ENCODE data around the gene FHAD1. TPM values are rescaled to one million over a fixed set of nuclear protein-coding genes. Genes with fewer than 3 reads are reported as not detected.

The FHAD1 gene
- total RNA-seq, 6 experiments from 2014 or later: 0.06 to 0.53 (median 0.12) TPM; not detected in 3

DNA sequence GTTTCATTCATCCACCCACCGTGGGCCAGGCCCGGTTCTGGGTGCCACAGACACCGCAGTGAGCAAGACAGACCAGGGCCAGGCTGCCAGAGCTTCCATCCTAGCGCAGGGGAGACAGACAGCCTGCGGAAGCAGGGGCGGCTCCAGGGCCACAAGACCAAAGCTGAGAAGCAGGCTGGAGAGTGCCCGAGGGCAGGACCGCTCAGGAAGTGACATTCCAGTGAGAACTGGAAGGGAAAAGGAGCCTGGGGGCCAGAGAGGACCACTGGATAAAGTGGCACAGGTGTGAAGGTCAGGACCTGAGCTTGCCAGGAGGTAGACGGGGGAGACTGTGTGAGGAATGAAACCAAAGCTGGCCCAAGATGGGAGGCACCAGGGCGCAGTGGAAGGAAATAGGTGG lies 103.1 kb downstream of the FHAD1 start:
- no peak overlapping the region for H3K27ac ChIP-seq

DNA sequence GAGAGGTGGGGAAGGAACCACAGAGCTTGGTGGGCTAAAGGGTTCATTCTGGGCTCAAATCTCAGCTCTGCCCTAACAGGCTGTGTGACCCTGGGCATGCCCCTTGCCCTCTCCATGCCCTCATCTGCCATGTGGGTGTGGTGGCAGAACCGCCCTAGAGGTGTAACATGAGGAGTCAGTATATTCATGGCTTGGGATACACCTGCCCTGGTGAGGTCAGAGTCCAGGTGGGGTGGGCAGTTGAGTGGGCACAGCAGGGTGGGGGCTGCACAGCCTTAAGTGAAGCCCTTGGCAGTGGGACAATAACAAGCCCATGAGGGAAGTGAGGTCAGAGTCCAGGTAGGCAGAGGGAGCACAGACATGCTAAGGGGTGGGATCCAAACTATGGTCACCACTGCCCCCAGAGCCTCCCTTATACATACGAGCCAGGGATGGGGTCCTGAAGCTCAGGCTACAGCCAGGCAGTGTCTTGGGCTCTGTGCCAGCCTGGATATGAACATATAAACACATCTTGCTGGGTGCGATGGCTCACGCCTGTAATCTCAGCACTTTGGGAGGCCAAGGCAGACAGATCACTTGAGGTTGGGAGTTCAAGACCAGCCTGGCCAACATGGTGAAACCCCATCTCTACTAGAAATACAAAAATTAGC lies 103.7 kb downstream of the FHAD1 start:
- ATAC-seq (no peak), DNase-seq (no peak)
- WGBS (ENCODE audit: insufficient coverage, low coverage, low lambda C conversion rate, missing lambda C conversion rate): 83% methylated on average over 1 of the region's 4 CpGs
- no peaks in the 10 kb centered on the region for H3K9me3 ChIP-seq
- no peaks in the 10 kb centered on the region for H3K27me3 ChIP-seq
- H3K36me3 ChIP-seq: no peaks in the 10 kb centered on the region
- H3K4me1 ChIP-seq: no peaks in the 10 kb centered on the region
- TF ChIP-seq CTCF (IDR thresholded peaks at IDR 0.05) (no peak), POLR2A (IDR thresholded peaks at IDR 0.05) (no peak)
- H3K4me3 ChIP-seq: no peak overlapping the region
- H3K27ac ChIP-seq: no peak overlapping the region
- intact Hi-C loops (cut with DNase I): no loop called here

More for the DNA sequence above, 103.1 kb downstream of the FHAD1 start:
- no peak for TF ChIP-seq POLR2A (IDR thresholded peaks at IDR 0.05)
- no peak for TF ChIP-seq CTCF (IDR thresholded peaks at IDR 0.05)
- ATAC-seq: no peak
- WGBS (ENCODE audit: insufficient coverage, low coverage, low lambda C conversion rate, missing lambda C conversion rate): 89% methylated on average over 10 of the region's 10 CpGs
- Histone ChIP-seq H3K4me3 (no peak overlapping the region), H3K9me3 (no peaks in the 10 kb centered on the region), H3K36me3 (no peaks in the 10 kb centered on the region), H3K27me3 (no peaks in the 10 kb centered on the region), H3K4me1 (no peaks in the 10 kb centered on the region)
- no peak for DNase-seq
- intact Hi-C loops (cut with DNase I): no loop called here

- DNase-seq (peak in 1 of 3 donors; percentile 2), ATAC-seq (no peak)
- 75% methylated on average over 4 of the region's 4 CpGs for WGBS (ENCODE audit: insufficient coverage, low coverage, low lambda C conversion rate, missing lambda C conversion rate)
- intact Hi-C loops (cut with DNase I): no loop called here
- Histone ChIP-seq H3K27ac (no peak overlapping the region), H3K9me3 (no peaks in the 10 kb centered on the region), H3K36me3 (no peaks in the 10 kb centered on the region), H3K27me3 (no peaks in the 10 kb centered on the region), H3K4me3 (no peak overlapping the region), H3K4me1 (no peaks in the 10 kb centered on the region)
- TF ChIP-seq POLR2A (IDR thresholded peaks at IDR 0.05) (no peak), CTCF (IDR thresholded peaks at IDR 0.05) (no peak)
These were observed 104.3 kb downstream of the FHAD1 start for GRCh38 chr1:15351310-15351709.

DNA sequence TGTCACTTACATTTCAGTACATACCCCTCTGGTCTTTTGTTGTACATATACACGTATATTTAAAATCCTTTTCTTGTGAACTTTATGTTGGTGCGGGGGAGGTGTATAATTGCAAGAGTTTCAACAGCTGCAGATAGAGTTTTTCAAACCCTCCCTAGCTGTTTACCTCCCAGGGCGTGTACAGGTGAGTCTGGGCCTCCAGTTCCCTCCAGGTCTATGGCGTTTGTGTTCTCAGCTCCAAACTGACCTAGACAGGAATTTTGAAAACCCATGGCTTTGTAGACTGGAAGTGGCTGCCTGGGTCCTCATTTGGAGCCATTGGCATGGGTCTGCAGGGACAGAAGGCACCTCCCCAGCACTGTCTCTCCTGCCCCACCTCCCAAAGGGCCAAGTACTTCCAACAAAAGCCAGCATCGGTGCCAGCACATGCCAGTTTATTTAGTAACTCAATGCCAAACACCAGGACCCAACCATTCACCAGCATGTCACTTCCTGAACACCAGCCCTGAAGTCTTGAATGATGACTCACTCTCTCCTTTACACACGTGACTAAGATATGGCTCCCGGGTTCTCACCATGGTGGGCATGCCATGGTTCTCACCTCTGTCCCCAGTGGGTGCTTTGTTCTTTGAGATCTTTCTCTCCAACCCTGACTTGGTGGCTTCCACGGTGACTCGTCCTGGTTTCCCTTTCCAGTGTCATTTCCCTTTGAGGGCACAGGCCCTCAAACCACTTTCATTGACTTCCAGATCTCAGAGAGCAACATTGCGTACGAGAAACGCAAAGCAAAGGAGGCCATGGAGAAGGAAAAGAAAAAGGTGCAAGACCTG lies 105.3 kb downstream of the FHAD1 start:
- Histone ChIP-seq H3K27me3 (no peaks in the 10 kb centered on the region), H3K9me3 (no peaks in the 10 kb centered on the region), H3K27ac (no peak overlapping the region), H3K4me3 (no peak overlapping the region), H3K36me3 (no peaks in the 10 kb centered on the region), H3K4me1 (no peaks in the 10 kb centered on the region)
- intact Hi-C loops (cut with DNase I): no loop called here
- 66% methylated on average over 12 of the region's 12 CpGs for WGBS (ENCODE audit: insufficient coverage, low coverage, low lambda C conversion rate, missing lambda C conversion rate)
- DNase-seq (peak in 1 of 3 donors; percentile 54), ATAC-seq (peak in 3 of 4 donors; percentile 36 to 87 (median 50))
- no peak for TF ChIP-seq CTCF (IDR thresholded peaks at IDR 0.05)
- no peak for TF ChIP-seq POLR2A (IDR thresholded peaks at IDR 0.05)

Measured in right lobe of liver (tissue), 6 donors.